GM18511 (cell line): ENCODE data around the gene SERGEF.

Experiments used
- ATAC-seq: cut with Tn5 transposase; IDR thresholded peaks from one replicate; pipeline ENCODE4 v1.9.1; 2021; ENCODE audit warnings: mild to moderate bottlenecking, moderate library complexity; ENCODE audit not compliant: unreplicated experiment

SERGEF gene

DNA sequence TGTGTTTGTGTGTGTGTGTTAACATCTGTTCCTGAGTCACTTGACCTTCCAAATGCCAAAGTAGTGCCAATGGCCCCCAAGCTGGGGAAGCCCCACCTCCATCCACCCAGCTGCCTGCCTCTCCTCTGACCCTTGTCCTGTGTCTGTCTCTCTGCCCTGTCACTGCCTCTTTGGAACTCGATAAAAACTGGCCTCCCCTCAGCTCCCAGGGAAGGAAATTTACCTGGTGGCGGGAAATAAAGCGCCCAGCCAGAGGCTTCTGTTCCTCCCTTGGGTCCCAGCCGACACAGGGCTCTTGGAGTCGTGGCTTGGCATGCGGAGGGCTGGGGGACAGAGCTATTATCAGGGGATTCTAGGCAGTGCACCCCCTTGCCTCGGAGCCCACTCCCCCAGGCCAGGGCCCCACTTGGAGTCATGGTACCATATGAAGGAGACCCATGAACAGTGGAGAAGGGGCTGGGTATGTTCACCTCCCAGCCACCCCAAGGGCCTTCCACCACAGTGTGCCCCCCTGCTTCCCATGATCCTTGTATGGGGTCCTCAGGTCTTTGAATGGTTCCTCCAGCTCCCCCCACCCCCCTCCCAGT lies 272.1 kb downstream of the SERGEF start:
- ATAC-seq: no peak

DNA sequence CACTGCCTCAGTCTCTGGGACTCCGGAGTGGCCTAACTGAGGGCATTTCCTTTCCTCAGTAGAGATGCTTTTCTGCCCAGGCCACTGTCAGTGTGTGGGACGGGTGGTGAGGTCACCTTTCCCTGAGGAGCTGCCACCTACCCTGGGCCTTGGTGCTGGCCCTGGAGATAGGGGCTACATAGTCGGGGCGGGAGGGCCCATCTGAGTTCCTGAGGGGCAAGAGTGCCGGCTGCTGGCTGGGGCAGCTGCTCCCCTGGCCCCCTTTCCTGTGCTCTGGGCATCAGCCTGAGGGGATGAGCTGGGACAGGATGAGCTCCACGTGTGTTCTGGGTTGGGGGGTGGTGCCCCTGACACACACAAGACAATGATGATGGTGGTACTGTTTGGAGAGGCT lies 272.9 kb downstream of the SERGEF start:
- ATAC-seq: no peak

DNA sequence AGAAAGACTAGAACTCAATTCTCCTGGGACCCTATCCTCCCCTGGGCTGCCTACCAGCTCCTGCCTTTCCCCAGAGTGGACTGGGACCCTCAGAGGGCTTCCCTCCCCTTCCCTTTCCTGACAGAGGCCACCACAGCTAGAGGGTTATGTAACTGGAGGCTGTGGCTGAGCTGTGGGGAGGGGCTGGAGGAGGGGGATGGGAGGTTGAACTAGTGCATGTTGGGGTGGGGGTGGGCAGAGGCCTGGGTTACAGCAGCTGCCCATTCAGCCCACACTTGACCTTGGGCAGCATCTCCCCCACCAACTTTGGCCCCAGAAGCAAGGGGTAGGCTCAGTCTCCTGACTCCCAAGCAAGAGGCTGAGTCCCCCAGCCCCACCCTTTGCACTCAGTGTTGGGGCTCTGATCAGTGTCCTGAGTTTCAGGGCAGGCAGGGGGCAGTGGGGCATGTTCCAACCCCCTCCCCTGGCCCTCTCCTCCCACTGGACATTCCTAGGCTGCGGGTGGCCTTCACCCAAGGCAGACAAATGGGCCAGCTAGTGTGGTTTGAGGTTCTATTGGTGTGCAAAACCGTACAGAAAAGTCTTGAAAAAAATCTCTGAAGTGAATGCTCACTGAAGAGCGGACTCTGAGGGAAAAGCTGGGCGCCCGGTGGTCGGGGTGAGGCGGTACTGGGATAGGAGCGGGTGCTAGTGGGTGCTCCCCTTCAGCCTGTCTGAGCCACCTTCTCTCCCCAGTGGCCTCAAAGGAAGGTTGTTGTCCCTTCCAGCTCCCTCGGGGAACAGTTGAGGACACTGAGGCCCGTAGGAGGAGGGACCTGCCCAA lies 274.5 kb downstream of the SERGEF start:
- ATAC-seq: no peak
